HuH-7.5 (cell line): ENCODE measurements around the gene AQP1.

Experiments used
- DNase-seq: peaks from one replicate; pipeline ENCODE4 v3.0.0; 2011; ENCODE audit warnings: low spot score

The AQP1 gene

DNA sequence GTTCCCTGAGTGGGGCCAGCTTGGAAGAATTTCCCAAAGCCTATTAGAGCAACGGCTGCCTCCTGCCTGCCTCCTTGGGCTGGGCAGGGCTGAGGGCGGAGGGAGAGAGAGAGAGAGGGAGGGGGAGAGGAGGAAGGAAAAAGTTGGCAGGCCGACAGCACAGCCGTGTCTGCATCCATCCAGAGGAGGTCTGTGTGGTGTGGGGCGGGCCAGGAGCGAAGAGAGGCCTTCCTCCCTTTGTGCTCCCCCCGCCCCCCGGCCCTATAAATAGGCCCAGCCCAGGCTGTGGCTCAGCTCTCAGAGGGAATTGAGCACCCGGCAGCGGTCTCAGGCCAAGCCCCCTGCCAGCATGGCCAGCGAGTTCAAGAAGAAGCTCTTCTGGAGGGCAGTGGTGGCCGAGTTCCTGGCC lies at the start of gene AQP1:
Gene AQP1 (plus strand): TSS at position 293 of the 409 bp plus-strand sequence. CDS start 57 bp downstream, at position 350.
- DNase-seq = no peak

DNA sequence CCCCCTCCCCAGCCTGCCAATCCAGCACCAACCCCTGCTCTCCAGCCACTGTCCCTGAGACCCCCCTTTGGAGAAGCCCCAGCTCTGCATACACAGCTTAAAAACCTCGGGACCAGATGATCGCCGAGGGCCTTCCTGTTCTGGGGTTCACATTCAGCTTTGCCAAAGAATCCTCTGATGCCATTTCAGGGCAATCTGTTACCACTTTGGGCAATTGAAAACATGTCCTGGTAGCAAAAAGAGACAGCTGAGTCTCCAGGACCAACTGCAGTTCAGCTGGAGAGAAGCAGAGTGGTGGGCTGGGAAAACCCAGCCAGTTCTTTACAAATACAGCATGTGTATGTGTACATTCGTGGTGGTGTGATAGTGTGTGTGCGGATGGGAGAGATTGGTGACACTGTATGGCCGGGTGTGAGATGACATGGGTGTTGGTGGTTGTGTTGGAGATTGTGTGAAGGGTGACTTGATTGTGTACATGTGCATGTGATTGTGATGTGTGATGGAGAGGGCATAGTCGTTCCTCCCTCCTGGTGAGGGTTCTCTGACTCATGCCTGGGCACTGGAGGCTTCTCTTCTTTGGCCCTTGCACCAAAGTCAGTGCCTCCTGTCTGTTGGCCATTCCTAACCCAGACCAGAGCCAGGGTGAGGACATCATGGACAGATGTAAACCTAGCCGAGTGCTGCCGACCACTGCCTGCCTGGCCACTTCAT lies 48.5 kb upstream of the AQP1 start:
- DNase-seq = no peak

DNA sequence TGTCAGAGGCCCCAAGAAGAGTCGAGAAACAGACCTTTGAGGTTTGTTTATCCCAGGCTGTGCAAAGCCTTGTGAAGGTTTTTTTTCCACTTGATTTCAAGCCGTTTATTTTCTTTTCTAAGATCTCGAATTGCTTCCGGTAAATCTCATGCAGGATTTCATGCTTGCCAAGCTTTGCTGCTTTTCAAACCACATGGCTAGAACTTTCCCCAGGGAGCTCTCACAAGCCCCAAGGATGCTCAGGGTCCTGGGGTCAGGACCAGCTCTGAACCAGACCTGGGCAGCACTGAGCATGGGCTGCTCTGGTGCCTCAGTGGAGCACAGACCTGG lies 48.0 kb upstream of the AQP1 start:
- DNase-seq = no peak

DNA sequence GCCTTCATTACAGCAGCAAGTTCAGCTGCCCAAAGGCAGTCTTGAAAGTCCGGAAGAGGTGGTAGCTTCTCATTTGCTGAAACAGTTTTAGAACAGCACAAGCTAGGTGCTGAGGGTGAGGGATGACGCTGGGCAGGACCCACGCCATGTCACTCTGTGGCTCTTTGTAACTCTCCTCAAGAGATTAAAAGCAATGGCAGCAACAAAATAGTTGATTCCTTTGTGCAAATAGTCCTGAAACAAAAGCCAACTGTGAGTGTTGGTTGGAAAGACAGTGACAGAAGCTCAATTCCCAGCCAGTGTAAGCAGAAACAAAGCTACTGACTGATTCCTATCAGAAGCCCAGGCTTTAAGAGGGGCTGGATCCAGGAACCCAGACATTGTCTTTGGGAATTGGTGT lies 47.6 kb upstream of the AQP1 start:
- DNase-seq = no peak

DNA sequence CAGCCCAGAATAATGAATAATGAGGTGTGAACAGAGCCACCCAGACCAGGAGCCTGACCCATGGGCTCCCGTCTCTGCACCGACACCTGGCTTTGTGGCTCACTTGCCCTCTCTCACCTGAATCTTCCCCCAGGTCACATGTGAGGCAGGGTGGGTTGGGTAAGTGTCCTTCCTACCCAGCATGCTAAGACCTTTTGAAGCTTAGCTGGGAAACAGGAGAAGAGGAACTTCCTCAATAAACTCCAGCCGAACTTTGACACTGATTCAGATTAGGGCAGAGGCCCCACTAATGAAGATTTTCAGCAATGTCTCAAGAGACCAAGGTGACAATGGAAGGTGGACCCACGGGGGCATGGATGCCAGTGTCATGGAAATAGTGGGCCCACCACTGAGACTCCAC lies 46.6 kb upstream of the AQP1 start:
- no peak for DNase-seq

DNA sequence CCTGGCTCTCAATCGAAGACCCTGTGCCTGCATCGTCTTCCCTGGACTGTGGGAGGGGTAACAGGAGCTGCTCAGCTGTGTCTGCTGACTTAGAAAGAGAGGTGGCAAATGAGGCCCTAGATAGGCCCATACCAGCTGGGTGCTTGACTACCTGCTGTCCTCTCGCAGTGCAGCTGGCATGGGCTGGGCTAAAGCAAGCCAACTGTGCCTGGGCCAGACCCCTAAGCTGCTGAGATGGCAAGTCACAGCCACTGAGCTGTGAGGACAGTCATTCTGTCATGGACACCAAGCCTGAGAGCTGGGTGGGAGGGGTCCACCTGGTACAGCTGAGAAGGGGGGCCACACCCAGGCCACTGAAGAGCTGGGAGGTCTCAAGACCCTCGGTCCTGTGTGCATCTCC lies 45.8 kb upstream of the AQP1 start:
- no peak for DNase-seq

DNA sequence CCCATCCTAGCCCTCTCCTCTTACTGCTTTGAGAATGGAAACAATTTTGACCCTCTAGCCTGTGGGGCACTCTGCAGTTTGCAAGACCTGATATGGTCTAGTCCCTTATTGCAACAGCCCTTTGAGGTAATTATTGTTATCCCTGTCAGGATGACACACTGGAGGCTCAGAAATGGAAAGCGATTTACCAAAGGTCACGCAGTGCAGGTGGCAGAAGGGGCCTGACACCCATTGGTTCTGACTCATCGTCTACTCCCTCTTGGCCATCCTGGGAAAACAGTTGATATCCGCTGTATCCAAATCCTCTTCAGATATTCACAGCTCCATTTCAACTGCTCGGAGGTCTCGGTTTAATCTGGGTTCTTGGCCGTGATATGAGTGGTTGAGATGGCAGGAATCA lies 44.7 kb upstream of the AQP1 start:
- peak; percentile 48 for DNase-seq

DNA sequence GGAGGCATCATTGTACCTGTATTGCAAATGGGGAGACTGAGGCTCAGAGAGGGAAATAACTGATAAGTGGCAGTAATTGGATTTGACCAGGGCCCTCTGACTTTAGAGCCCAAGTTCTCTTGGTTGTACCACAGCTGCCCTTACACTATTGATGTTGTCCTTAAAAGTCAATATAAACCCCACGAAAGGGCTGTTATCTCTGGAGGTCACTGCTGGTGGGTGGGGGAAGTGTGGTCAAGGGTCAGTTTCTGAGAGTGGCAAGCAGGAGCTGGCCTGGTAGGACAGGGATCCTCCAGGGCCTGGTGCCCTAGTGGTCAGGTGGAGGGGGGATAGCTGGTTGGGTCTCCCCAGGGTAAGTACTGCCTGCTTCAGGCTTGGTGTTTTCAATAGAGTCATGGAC lies 44.2 kb upstream of the AQP1 start:
- peak; percentile 44 for DNase-seq

DNA sequence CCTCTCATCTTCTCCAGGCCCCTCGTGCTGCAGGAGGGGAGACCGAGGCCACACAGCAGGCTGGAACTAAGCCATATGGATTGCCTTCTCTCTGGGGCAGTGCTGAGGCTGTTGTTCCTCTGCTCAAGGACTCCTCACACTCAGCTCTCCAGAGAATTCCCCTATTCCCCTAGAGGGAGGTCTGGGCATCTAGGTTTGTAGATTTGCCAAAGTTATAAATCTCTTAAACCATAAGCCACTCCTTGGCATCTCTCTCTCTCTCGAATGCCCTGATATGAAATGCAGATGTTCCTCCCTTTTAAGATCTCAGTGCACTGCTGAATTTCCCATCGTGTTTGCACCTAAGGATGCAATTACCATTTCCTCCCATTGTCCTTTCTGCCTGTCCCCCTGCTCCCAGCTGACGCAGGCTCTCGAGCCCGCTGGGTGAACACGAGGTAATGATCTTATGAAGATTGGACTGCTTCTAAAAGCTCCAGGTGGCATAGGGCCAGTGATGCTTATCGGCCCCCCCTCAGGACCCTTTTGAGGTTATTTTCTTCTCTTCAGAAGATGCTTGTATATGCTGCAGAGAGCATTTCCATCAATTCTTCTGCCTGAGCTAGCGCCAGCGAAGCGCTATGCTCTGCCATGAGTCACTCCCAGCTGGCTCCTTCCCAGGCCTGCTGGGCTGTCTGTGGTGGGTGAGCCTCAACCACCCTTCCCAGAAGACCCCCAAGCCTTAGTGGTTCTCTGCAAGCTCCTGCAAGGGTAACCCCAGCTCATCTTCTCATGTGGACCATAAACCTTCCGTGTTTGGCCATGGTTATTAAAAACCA lies 41.6 kb upstream of the AQP1 start:
- no peak for DNase-seq

DNA sequence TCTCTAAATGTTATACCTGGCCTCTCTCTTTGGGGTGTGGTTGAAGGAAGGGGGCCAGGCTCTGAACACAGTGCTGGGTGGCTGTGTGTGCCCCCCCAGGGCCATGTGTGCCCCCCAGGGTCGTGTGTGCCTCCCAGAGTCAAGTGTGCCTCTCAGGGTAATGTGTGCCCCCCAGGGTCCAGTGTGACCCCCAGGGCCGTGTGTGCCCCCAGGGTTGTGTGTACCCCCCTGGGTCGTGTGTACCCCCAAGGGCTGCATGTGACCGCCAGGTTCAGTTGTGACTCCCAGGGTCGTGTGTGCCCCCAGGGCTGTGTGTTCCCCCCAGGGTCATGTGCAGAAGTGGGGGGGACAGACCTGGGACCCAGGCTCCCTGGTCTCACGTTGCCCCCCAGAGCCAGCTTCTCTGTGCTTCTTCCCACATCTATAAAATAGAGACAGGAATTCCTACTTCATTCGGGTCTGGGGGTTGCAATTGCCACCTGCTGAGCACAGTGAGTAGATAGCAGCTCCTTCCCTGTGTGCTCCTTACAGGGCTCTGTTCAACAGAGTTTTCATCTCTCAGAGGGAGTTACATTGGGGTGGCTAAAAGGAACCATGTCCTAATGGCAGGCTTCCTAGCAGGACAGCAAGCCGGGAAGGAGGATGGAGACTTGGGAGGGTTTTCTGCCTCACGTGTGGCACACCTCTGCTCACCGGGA lies 40.7 kb upstream of the AQP1 start:
- DNase-seq = no peak

DNA sequence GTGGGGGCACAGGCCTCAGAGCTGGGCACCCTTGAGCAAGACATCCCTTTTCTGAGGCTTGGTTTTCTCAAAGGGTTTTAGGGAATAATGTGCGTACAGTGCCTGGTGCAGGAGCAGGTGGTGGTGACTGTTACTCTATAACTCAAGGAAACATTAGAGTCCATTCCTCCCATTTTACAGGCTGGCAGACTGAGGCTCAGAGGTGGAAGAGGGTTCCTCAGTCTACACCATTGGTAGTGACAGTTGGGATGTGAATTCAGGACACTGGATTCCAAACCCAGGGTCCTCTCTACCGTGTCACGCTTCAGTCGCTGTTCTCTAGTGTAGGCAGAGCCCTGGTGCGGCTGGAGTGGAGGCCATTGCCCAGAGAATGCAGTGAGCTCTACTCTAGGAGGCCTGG lies 40.0 kb upstream of the AQP1 start:
- DNase-seq = no peak

DNA sequence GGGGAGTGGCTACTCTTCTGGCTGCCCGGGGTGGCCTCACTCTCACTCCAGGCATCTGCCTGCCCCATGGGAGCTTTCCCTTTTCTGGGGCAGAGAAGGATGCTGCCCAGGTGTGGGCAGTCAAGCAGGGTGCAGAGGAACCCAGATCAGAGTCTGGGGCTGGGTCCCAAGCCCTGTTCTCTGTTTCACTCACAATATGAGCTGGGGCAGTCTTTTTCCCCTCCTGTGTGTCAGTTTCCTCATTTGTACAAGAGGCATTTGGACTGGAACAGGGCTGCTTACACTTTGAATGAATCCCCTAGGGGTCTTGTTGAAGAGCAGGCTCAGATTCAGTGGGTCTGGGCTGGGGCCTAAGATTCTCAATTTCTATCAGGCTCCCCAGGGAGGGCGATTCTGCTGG lies 38.4 kb upstream of the AQP1 start:
- DNase-seq = no peak

DNA sequence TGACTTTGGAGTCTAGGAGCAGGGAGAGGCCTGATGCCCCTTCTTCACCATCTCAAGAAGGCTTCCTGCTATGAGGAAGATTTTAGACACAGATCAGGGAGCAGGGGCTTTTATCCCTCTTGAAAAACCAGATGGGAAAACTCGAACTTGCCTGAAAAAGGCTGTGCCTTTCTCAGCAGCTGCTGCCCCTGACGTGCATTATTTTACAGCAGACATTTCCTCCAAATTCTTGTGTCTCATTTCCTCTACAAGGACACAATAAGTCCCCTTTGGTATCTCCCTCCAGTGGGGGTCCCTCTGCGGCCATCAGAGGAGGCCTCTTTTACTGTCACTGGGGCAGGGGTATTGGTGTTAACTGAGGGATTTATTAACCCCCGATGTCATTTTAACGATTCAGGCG lies 38.0 kb upstream of the AQP1 start:
- DNase-seq = no peak

DNA sequence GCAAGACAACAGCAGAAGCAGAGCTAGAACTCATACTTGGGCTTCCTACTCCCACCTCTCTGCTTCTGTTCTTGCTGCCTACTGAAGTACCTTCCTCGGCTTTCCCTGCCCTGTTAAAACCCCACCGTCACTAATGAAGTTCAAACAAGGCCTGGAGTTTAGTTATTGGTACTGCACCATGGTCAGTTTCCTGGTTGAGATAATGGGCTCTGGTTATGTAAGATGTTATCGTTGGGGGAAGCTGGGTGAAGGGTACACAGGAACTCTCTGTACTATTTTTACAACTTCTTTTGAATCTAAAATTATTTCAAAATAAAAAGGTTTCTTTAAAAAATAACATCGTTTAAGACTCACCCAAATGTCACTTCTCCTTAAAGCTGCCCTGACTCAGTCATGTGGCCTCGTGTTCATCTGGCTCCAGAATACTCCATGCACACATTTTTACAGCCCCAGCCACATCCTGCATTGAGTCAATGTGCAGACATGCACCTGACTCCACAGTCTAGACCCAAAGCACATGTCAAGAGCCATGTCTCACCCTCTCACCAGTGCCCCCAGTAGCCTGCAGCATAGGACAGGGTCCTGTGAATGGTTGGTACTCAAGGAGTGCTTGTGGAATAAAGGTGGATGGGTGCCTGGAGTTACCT lies 36.9 kb upstream of the AQP1 start:
- DNase-seq = no peak

DNA sequence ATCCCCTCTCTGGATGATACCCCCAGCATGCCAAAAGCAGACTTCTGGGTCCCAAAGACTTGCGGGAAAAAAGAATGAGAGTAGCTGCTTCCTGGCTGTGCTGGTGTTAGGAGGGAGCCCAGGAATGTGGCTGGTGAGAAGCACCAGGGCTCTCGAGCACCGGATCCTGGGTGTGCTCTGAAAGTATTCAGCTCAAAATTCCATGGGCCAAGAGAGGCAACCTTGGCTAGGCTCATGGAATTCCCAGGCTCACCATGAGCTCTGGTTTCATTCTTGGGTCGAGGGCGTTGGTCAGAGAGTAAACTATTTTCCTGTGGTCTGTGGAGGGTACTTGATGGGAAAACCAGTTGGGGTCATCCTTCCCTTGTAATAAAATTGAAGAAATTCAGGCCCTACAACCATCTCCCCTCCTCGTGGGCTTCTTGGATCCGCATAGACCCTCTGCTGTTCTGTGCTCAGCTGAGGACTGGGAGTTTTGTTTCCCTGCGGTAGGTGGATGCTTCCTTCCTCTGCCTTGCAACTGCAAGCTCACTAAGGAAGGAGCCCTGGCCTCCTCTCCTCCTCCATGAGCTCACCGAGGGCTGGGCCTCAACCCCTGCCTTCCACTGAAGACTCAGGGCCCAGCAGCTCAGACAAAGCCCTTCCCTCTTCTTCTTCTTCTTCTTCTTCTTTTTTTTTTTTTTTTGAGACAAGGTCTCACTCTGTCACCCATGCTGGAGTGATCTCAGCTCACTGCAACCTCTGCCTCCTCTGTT lies 34.5 kb upstream of the AQP1 start:
- DNase-seq = no peak

DNA sequence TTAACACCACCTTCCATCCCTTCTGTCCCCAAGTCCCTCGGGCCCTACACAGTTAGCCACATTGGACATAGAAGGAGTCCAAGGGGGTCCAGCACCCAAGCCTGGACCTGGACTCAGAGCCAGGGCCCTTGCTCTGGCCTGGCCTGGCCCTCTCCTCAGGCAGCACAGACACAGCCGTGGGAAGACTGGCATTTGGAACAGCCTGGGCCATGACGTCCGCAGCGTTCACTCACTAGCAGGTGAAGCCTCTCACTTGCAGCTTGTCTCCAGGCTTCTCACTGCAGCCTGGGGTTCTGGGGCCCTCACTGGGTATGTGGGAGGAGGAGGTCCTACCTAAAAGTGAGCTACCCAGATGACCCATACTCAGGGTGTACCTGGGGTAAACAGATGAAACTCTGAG lies 33.7 kb upstream of the AQP1 start:
- DNase-seq = no peak

DNA sequence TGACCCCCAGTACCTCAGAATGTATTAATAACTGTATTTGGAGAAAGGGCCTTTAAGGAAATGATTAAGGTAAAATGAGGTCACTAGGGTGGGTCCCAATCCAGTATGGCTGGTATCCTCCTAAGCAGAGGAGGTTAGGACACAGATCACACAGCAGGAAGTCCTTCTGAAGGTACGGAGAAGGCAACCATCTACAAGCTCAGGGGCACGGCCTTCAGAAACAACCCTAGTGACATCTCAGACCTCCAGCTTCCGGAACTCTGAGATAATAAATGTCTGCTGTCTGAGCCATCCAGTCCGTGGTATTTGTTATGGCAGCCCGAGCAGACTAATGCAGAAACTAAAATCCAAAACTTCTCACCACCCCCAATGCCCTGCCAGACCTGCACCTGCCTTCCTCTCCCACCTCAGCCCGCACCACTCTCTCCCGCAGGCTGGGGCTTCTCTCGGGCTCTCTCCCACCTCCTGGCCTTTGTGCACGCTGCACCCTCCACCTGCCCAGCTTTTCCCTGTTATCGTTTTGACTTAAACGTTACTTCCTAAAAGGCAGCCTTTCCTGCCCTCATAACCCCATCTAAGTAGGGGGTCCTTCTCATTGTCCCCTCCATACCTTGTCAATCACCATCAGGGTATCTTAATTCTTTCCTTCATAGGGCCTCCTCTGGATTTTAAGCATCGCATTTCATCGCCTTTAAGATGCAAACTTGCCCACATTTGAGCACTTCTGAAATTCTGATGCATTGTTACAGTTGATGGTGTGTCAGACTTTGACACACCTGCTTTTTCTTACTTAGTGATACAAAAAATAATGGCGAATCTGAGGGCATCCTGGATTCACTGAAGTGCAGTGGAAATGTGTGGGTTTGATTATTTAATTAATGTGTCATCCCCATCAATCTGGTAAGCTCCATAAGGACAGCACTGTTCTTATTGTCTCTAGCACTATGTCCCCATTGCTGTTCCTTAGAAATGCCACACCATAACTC lies 32.2 kb upstream of the AQP1 start:
- no peak for DNase-seq

DNA sequence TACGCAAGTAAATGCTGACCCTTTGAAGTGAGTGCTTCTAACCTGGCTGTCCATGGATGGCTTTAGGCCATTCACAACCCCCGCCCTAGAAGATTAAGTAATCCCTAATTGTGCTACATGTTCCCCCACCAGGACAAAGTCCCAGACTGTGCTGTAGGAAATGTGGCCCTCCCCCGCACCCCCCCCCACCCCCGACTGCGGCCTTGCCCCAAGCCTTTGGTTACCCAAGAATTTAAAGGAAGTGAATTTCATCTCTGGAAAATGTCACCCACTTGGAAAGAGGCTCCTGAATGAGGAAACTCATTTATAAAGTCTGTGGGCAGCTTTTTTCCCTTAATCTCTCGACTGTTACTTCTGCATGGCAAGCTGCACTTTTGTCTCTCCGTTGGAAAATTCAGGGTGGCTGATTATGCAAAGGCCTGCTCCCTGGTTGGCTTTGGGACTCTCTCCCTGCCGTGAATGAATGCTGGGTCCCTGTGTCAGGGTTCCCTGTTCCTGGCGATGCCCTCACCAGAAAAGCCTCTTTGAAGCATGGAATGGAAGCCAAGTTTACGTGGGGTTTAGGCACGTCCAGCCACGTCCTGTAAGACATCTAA lies 31.4 kb upstream of the AQP1 start:
- DNase-seq = no peak

DNA sequence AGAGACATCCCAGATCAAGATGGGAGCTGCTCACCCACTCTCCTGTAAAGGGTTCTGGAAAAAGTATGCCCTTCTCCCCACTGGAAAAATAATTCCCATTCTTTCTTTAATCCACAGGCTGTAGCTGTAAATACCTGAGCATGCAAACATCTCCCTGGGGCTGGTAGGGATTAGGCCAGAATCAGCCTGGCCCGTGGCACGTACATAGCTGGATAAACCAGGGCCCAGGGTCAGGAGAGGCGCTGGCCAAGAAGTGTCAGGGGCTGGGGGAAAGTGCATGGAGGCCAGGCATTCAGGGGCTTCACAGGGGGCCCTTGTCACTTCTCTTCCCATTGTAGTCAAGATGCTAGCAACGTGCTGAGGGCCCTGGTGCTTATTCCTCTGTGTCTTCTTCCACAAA lies 30.7 kb upstream of the AQP1 start:
- no peak for DNase-seq

DNA sequence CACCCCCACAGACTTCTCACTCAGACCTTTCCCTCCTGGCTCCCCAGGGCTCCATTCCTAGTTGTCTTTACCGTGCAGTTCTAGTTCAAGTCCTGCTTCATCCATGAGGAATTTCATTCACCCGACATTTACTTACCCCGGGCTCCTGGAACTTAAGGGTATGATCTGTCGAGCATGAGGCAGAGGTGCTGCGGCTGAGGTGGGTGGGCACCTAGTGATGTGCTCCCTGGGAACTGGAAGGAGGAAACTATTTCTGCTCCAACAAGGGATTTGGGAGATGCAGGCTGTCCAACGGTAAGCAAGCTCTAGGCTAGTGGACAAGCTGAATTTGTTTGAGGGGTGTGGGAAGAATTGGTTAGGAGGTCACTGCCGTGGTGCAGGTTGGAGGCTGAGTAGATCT lies 30.2 kb upstream of the AQP1 start:
- DNase-seq = no peak
